ENCODE data around the gene BPTF. TPM values are rescaled to one million over a fixed set of nuclear protein-coding genes. Genes with fewer than 3 reads are reported as not detected.
"Not testable (repeated sequence)": the region's sequence is repeated elsewhere in the genome, so short reads cannot be mapped to it uniquely, and the experiment has no call there.

The BPTF gene
- total RNA-seq, 5 donors from 2014 or later (not counting 1 experiment from before 2014, with no cell fraction given): 155 to 173 (median 168) TPM

DNA sequence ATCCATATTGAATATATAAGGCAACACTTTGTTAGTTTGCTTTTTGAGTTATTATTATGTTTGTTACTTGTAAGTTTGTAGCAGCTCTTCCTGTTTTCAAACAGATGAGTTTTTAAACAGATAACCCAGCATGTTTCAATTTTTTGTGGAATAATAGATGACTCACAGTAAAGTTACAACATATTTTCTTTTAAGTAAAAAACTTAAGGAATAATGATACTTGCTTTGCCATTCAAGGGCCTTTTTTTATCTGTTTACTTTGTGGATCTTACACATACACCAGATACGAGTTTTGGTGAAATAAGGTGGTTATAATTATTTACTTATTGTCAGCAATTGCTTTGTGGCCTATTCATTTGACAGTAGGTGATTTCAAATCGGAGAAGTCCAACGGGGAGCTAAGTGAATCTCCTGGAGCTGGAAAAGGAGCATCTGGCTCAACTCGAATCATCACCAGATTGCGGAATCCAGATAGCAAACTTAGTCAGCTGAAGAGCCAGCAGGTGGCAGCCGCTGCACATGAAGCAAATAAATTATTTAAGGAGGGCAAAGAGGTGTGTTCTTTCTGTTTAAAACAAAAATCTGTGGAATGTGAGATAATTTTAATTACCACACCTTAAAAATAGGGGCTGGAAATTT is 66.3 kb downstream of the BPTF start:
- H3K36me3 ChIP-seq (ENCODE audit: control insufficient read depth in 2 of 2, extremely low read depth in 1 of 2, insufficient read depth in 1 of 2, low read length in 1 of 2): peaks cover 12 to 57% of the 10 kb centered on the region in 2 donors
- no peak overlapping the region for H3K4me3 Mint-ChIP-seq
- no peaks in the 10 kb centered on the region for H3K9me3 ChIP-seq
- H3K27ac Mint-ChIP-seq: no peak overlapping the region
- H3K36me3 Mint-ChIP-seq: peaks cover 42% of the 10 kb centered on the region
- H3K27me3 ChIP-seq (replicated peaks in 1 of 2; ENCODE audit: control insufficient read depth in 2 of 2, extremely low read depth in 1 of 2, insufficient read depth in 2 of 2, low read length in 1 of 2): no peaks in the 10 kb centered on the region
- 93% methylated on average over 3 of the region's 6 CpGs for WGBS (ENCODE audit: insufficient coverage)
- ChIA-PET POLR2A (interaction anchor here in 1 of 2 donors (0.5 to 0.6 kb wide), 2 partner anchors 52 to 654 kb away, joined by 3 to 12 read pairs; no protein-coding TSS in a partner anchor), CTCF (interaction anchor here in 1 of 2 donors (0.6 kb wide), 1 partner anchor 8 kb away, joined by 3 read pairs; no protein-coding TSS in a partner anchor)
- no peak overlapping the region for H3K4me3 ChIP-seq (ENCODE audit: control insufficient read depth in 1 of 2, extremely low read depth in 1 of 2, low read length in 1 of 2)
- H3K4me1 Mint-ChIP-seq: peaks cover 0 to 5% (median 2%) of the 10 kb centered on the region in 3 donors
- DNase-seq (no peak), ATAC-seq (replicated peaks in 1 of 4) (no peak)
- no peaks in the 10 kb centered on the region for H3K9me3 Mint-ChIP-seq
- H3K4me1 ChIP-seq (ENCODE audit: control insufficient read depth in 1 of 2, extremely low read depth in 1 of 2, insufficient read depth in 2 of 2, low read length in 2 of 2): no peaks in the 10 kb centered on the region
- H3K27me3 Mint-ChIP-seq: no peaks in the 10 kb centered on the region
- H3K27ac ChIP-seq (ENCODE audit: low read length): no peak overlapping the region

DNA sequence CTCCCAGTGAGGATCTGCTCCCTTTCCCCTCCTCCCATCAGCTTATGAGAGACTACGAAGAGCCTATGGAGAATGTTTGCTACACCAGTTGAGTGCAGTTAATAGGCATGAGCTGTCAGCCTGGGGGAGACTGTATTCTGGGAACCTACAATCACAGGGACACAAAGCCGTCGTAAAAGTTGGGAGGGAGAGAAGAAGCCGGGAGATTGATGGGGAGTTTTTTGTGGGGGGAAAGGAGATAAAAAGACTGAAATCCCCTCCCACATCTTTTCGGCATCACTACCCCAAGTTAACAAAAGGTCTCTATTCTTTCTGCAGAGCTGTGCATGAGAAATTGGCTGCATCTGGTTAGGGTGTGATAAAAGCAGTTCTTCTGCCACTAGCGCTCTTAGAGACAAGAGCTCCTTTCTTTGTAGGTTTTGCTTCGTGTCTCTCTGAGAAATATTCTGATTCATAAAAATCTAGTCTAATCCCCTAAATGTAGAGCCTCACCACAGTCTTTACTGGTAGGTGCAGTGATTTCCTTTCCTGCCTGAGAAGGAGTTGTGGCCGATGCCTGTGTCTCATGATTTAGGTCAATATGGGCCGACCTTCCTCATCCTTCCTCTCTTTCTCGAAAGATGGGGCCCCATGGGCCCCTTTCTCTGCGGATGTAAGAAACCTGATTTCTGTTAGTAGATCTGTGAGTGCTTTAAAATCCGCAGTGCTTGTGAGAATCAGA is 77.4 kb downstream of the BPTF start:
- Mint-ChIP-seq H3K4me3 (no peak overlapping the region), H3K36me3 (peaks cover 42% of the 10 kb centered on the region), H3K27ac (peak overlapping the region in 1 of 2 donors; percentile 2), H3K9me3 (no peaks in the 10 kb centered on the region), H3K27me3 (no peaks in the 10 kb centered on the region), H3K4me1 (peaks cover 0 to 5% (median 3%) of the 10 kb centered on the region in 3 donors)
- WGBS (ENCODE audit: insufficient coverage): no CpG with 5 or more reads among the region's 12 CpGs
- no peaks in the 10 kb centered on the region for H3K9me3 ChIP-seq
- no peaks in the 10 kb centered on the region for H3K4me1 ChIP-seq (ENCODE audit: control insufficient read depth in 1 of 2, extremely low read depth in 1 of 2, insufficient read depth in 2 of 2, low read length in 2 of 2)
- peaks cover 13 to 52% of the 10 kb centered on the region in 2 donors for H3K36me3 ChIP-seq (ENCODE audit: control insufficient read depth in 2 of 2, extremely low read depth in 1 of 2, insufficient read depth in 1 of 2, low read length in 1 of 2)
- ATAC-seq (replicated peaks in 1 of 4) (no peak), DNase-seq (no peak)
- ChIA-PET POLR2A (no interaction called here), CTCF (interaction anchor here in 1 of 2 donors (0.5 kb wide), 1 partner anchor 62 kb away, joined by 5 read pairs; no protein-coding TSS in a partner anchor)
- no peak overlapping the region for H3K27ac ChIP-seq (ENCODE audit: low read length)
- H3K27me3 ChIP-seq (replicated peaks in 1 of 2; ENCODE audit: control insufficient read depth in 2 of 2, extremely low read depth in 1 of 2, insufficient read depth in 2 of 2, low read length in 1 of 2): no peaks in the 10 kb centered on the region
- H3K4me3 ChIP-seq (ENCODE audit: control insufficient read depth in 1 of 2, extremely low read depth in 1 of 2, low read length in 1 of 2): no peak overlapping the region

DNA sequence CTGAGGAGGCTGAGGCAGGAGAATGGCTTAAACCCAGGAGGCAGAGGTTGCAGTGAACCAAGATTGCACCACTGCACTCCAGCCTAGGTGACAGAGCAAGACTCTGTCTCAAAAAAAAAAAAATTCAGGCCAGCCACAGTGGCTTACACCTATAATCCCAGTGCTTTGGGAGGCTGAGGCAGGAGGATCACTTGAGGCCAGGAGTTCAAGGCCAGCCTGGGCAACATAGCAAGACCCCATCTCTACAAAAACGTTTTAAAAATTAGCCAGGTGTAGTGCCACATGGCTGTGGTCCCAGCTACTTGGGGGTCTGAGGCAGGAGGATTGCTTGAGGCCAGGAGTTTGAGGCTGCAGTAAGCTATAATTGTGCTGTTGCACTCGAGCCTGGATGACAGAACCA is 80.0 kb downstream of the BPTF start:
- CTCF ChIA-PET, POLR2A ChIA-PET, H3K27ac Mint-ChIP-seq: not testable (repeated sequence)

DNA sequence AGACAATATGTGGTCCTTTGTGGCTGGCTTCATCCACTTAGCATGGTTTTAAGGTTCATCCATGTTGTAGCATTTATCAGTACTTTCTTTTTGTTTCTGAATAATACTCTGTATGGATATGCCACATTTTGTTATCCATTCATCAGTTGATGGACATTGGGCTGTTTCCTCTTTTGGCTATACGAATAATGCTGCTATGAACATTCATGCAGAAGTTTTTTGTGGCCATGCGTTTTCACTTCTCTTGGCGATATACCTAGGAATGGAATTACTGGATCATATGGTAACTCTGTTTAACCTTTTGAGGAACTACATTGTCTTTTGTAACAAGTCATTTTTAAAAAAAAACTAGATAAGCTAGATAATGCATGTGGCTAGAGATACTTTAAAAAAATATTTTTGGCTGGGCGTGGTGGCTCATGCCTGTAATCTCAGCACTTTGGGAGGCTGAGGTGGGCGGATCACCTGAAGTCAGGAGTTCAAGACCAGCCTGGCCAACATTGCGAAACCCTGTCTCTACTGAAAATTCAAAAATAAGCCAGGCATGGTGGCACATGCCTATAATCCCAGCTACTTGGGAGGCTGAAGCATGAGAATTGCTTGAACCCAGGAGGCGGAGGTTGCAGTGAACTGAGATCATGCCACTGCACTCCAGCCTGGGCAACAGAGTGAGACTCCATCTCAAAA is 85.0 kb downstream of the BPTF start:
- H3K4me1 ChIP-seq (ENCODE audit: control insufficient read depth in 1 of 2, extremely low read depth in 1 of 2, insufficient read depth in 2 of 2, low read length in 2 of 2); H3K9me3 Mint-ChIP-seq; H3K27ac Mint-ChIP-seq; ATAC-seq (replicated peaks in 1 of 4); CTCF ChIA-PET; DNase-seq; H3K27me3 ChIP-seq (replicated peaks in 1 of 2; ENCODE audit: control insufficient read depth in 2 of 2, extremely low read depth in 1 of 2, insufficient read depth in 2 of 2, low read length in 1 of 2); POLR2A ChIA-PET; H3K4me3 Mint-ChIP-seq; H3K4me3 ChIP-seq (ENCODE audit: control insufficient read depth in 1 of 2, extremely low read depth in 1 of 2, low read length in 1 of 2); H3K27me3 Mint-ChIP-seq; H3K9me3 ChIP-seq; H3K27ac ChIP-seq (ENCODE audit: low read length): not testable (repeated sequence)
- H3K4me1 Mint-ChIP-seq: peaks cover 0 to 16% (median 15%) of the 10 kb centered on the region in 3 donors
- WGBS (ENCODE audit: insufficient coverage): 95% methylated on average over 2 of the region's 7 CpGs
- H3K36me3 ChIP-seq (ENCODE audit: control insufficient read depth in 2 of 2, extremely low read depth in 1 of 2, insufficient read depth in 1 of 2, low read length in 1 of 2): peaks cover 2 to 55% of the 10 kb centered on the region in 2 donors
- H3K36me3 Mint-ChIP-seq: peaks cover 61% of the 10 kb centered on the region

More for the DNA sequence above, 80.0 kb downstream of the BPTF start:
- ATAC-seq (replicated peaks in 1 of 4); H3K4me3 Mint-ChIP-seq; H3K9me3 ChIP-seq; H3K4me1 ChIP-seq (ENCODE audit: control insufficient read depth in 1 of 2, extremely low read depth in 1 of 2, insufficient read depth in 2 of 2, low read length in 2 of 2); H3K27me3 Mint-ChIP-seq; H3K4me3 ChIP-seq (ENCODE audit: control insufficient read depth in 1 of 2, extremely low read depth in 1 of 2, low read length in 1 of 2); DNase-seq; H3K27me3 ChIP-seq (replicated peaks in 1 of 2; ENCODE audit: control insufficient read depth in 2 of 2, extremely low read depth in 1 of 2, insufficient read depth in 2 of 2, low read length in 1 of 2); H3K27ac ChIP-seq (ENCODE audit: low read length); H3K4me1 Mint-ChIP-seq; H3K9me3 Mint-ChIP-seq: not testable (repeated sequence)
- no CpG with 5 or more reads among the region's 2 CpGs for WGBS (ENCODE audit: insufficient coverage)
- H3K36me3 Mint-ChIP-seq: peaks cover 51% of the 10 kb centered on the region
- H3K36me3 ChIP-seq (ENCODE audit: control insufficient read depth in 2 of 2, extremely low read depth in 1 of 2, insufficient read depth in 1 of 2, low read length in 1 of 2): peaks cover 4 to 48% of the 10 kb centered on the region in 2 donors

DNA sequence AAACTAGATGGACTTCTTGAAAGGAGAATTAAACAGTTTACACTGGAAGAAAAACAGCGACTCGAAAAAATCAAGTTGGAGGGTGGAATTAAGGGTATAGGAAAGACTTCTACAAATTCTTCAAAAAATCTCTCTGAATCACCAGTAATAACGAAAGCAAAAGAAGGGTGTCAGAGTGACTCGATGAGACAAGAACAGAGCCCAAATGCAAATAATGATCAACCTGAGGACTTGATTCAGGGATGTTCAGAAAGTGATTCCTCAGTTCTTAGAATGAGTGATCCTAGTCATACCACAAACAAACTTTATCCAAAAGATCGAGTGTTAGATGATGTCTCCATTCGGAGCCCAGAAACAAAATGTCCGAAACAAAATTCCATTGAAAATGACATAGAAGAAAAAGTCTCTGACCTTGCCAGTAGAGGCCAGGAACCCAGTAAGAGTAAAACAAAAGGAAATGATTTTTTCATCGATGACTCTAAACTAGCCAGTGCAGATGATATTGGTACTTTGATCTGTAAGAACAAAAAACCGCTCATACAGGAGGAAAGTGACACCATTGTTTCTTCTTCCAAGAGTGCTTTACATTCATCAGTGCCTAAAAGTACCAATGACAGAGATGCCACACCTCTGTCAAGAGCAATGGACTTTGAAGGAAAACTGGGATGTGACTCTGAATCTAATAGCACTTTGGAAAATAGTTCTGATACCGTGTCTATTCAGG is 85.9 kb downstream of the BPTF start:
- peaks cover 2 to 60% of the 10 kb centered on the region in 2 donors for H3K36me3 ChIP-seq (ENCODE audit: control insufficient read depth in 2 of 2, extremely low read depth in 1 of 2, insufficient read depth in 1 of 2, low read length in 1 of 2)
- no peaks in the 10 kb centered on the region for H3K27me3 ChIP-seq (replicated peaks in 1 of 2; ENCODE audit: control insufficient read depth in 2 of 2, extremely low read depth in 1 of 2, insufficient read depth in 2 of 2, low read length in 1 of 2)
- Mint-ChIP-seq H3K9me3 (no peaks in the 10 kb centered on the region), H3K36me3 (peaks cover 66% of the 10 kb centered on the region), H3K4me1 (peaks cover 6 to 18% (median 16%) of the 10 kb centered on the region in 3 donors), H3K27me3 (no peaks in the 10 kb centered on the region), H3K4me3 (no peak overlapping the region), H3K27ac (peak overlapping the region; percentile 65 to 77)
- POLR2A ChIA-PET: no interaction called here
- WGBS (ENCODE audit: insufficient coverage): 93% methylated on average over 3 of the region's 10 CpGs
- DNase-seq (no peak), ATAC-seq (replicated peaks in 1 of 4) (no peak)
- CTCF ChIA-PET: no interaction called here
- no peak overlapping the region for H3K27ac ChIP-seq (ENCODE audit: low read length)
- H3K9me3 ChIP-seq: no peaks in the 10 kb centered on the region
- H3K4me1 ChIP-seq (ENCODE audit: control insufficient read depth in 1 of 2, extremely low read depth in 1 of 2, insufficient read depth in 2 of 2, low read length in 2 of 2): no peaks in the 10 kb centered on the region
- no peak overlapping the region for H3K4me3 ChIP-seq (ENCODE audit: control insufficient read depth in 1 of 2, extremely low read depth in 1 of 2, low read length in 1 of 2)

DNA sequence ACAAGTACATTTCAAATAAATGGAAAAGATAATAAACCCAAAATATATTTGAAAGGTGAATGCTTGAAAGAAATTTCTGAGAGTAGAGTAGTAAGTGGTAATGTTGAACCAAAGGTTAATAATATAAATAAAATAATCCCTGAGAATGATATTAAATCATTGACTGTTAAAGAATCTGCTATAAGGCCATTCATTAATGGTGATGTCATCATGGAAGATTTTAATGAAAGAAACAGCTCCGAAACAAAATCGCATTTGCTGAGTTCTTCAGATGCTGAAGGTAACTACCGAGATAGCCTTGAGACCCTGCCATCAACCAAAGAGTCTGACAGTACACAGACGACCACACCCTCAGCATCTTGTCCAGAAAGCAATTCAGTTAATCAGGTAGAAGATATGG is 86.8 kb downstream of the BPTF start:
- POLR2A ChIA-PET: no interaction called here
- ATAC-seq (replicated peaks in 1 of 4): no peak
- Mint-ChIP-seq H3K27me3 (no peaks in the 10 kb centered on the region), H3K27ac (peak overlapping the region in 1 of 2 donors; percentile 66), H3K36me3 (peaks cover 62% of the 10 kb centered on the region), H3K9me3 (no peaks in the 10 kb centered on the region), H3K4me3 (no peak overlapping the region), H3K4me1 (peaks cover 6 to 18% (median 16%) of the 10 kb centered on the region in 3 donors)
- WGBS (ENCODE audit: insufficient coverage): no CpG with 5 or more reads among the region's 4 CpGs
- no peaks in the 10 kb centered on the region for H3K9me3 ChIP-seq
- no peaks in the 10 kb centered on the region for H3K4me1 ChIP-seq (ENCODE audit: control insufficient read depth in 1 of 2, extremely low read depth in 1 of 2, insufficient read depth in 2 of 2, low read length in 2 of 2)
- H3K36me3 ChIP-seq (ENCODE audit: control insufficient read depth in 2 of 2, extremely low read depth in 1 of 2, insufficient read depth in 1 of 2, low read length in 1 of 2): peaks cover 2 to 58% of the 10 kb centered on the region in 2 donors
- H3K4me3 ChIP-seq (ENCODE audit: control insufficient read depth in 1 of 2, extremely low read depth in 1 of 2, low read length in 1 of 2): no peak overlapping the region
- H3K27ac ChIP-seq (ENCODE audit: low read length): no peak overlapping the region
- DNase-seq: no peak
- CTCF ChIA-PET: no interaction called here
- H3K27me3 ChIP-seq (replicated peaks in 1 of 2; ENCODE audit: control insufficient read depth in 2 of 2, extremely low read depth in 1 of 2, insufficient read depth in 2 of 2, low read length in 1 of 2): no peaks in the 10 kb centered on the region
